Adrenal gland (tissue), 12 donors: Measurements from ENCODE around the gene AGL. TPM values are rescaled to one million over a fixed set of nuclear protein-coding genes. Genes with fewer than 3 reads are reported as not detected.
"Not testable (repeated sequence)": the region's sequence is repeated elsewhere in the genome, so short reads cannot be mapped to it uniquely, and the experiment has no call there.

ENCODE experiments used
- DNase-seq, 7 donors: peaks; one replicate each; pipeline ENCODE4 v3.0.0-alpha.2; 2019 to 2020
- H3K27ac ChIP-seq, 5 donors: fragments of 200-600 bp; sonication (generic) in 4 of 5; 1 replicate in 3 of 5; 2 replicates in 2 of 5; pipeline versions ENCODE4 v1.5.1 to v1.8.0; 2016 to 2020; ENCODE audit warnings: mild to moderate bottlenecking in 1 of 5
- H3K27me3 ChIP-seq: fragments of 200-600 bp; 2 replicates; pipeline ENCODE4 v1.8.0; 2021
- H3K36me3 ChIP-seq, 2 donors: fragments of 200-600 bp; replicated peaks in 1 of 2; 1 replicate in 1 of 2; 2 replicates in 1 of 2; pipeline versions ENCODE4 v1.5.1 to v1.8.0; 2018 to 2022
- H3K4me1 ChIP-seq, 2 donors: fragments of 200-600 bp; replicated peaks in 1 of 2; 1 replicate in 1 of 2; 2 replicates in 1 of 2; pipeline versions ENCODE4 v1.5.1 to v1.8.0; 2018 to 2021
- H3K4me3 ChIP-seq, 4 donors: fragments of 200-600 bp; sonication (generic) in 3 of 4; one replicate each; pipeline ENCODE4 v1.5.1; 2016 to 2018
- H3K9me3 ChIP-seq, 3 donors: fragments of 200-600 bp; sonication (generic) in 1 of 3; replicated peaks in 1 of 3; 1 replicate in 2 of 3; 2 replicates in 1 of 3; pipeline versions ENCODE4 v1.5.1 to v1.8.0; 2016 to 2021
- POLR2A ChIP-seq, 2 donors: fragments of 450-650 bp; IDR thresholded peaks; one replicate each; pipeline ENCODE4 v1.6.1; 2017; ENCODE audit warnings: antibody characterized with exemption in 2 of 2, mild to moderate bottlenecking in 2 of 2, moderate library complexity in 1 of 2
- WGBS, 4 donors: extraction: QIAGEN DNeasy Blood & Tissue Kit in 2 of 4; methylation state at CpG; one replicate each; pipeline versions ENCODE4 v1.1.5 to v1.1.7; 2013 to 2017; 5-methylcytosine and 5-hydroxymethylcytosine counted together
- intact Hi-C, 2 donors: fragments of 100-400 bp; cut with DNase I; formaldehyde crosslinking; loops; one replicate each; pipeline versions ENCODE4 v1.14.1 to v1.15.0; 2022 to 2023
- polyA plus RNA-seq, 3 donors: library from polyadenylated mRNA; stranded (reverse); fragments of 200-250 nt in 2 of 3; fragments of 350-450 nt in 1 of 3; fragmentation: Illumina TruSeq in 1 of 3; extraction: RNeasy Lipid Tissue Mini Kit (QIAGEN cat#74804) in 1 of 3; gene quantifications; one replicate each; pipeline ENCODE4 v1.2.3, GENCODE V29; 2013 to 2014
- total RNA-seq, 9 donors: library from RNA; depleted of rRNA in 4 of 9; stranded (reverse); fragments of >200 nt in 4 of 9; fragments of 120-200 nt in 1 of 9; fragmentation: NEBNext Ultra II Directional in 1 of 9; extraction: Animal tissue kit (Norgen Biotek cat#: 25700) in 1 of 9; gene quantifications; one replicate each; pipeline versions ENCODE4 v1.1.0 to v1.2.4, GENCODE V29; 2013 to 2023
- TF ChIP-seq, protein P1 (sequence below), 6 experiments: fragments of 450-650 bp in 4 of 6; fragments of 200-600 bp in 2 of 6; sonication (generic) in 1 of 6; IDR thresholded peaks; 1 replicate in 5 of 6; 2 replicates in 1 of 6; pipeline versions ENCODE4 v1.5.1 to v1.8.0; 2016 to 2021; ENCODE audit warnings: antibody characterized with exemption in 6 of 6, mild to moderate bottlenecking in 2 of 6, moderate library complexity in 1 of 6
- donor health status: healthy with polysubstance abuse.
- donor health status: Bipolar disorder and iron deficiency.
- donor health status: DM: yes; HTN: yes; CAD: no.
- donor health status: DM: no; HTN: no; CAD: no.
- donor health status: DM: no; HTN: no; CAD: no.
- donor health status: DM: yes; HTN: yes; CAD: no.

Gene AGL
- total and polyA plus RNA-seq, 12 donors: 4.5 to 27.5 (median 14.8) TPM

DNA sequence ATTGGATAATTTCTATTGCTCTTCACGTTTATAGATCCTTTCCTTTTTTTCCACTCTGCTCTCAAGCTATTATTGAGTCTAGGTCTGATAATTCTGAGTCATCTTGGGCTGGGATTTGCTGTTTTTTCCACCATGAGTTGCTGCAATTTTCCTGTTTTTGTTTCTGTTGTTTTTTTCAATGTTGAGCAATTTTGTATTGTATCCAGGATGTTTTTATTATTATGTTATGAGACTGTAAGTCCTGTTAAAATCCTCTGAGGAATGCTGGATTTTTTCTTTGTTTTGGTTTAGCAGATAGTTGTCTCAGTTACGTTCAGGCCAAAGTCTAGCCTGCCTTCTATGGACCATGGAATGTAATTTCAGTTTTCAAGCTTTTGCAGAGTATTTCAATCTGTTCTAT, 106.6 kb downstream of the AGL start:
- Histone ChIP-seq H3K36me3 (no peaks in the 10 kb centered on the region), H3K27me3 (no peaks in the 10 kb centered on the region), H3K9me3 (no peaks in the 10 kb centered on the region), H3K4me3 (no peak overlapping the region), H3K4me1 (no peaks in the 10 kb centered on the region), H3K27ac (peak overlapping the region in 2 of 5 donors; percentile 22 to 33)
- no peak for TF ChIP-seq POLR2A (IDR thresholded peaks at IDR 0.05)
- TF ChIP-seq, protein P1, sequence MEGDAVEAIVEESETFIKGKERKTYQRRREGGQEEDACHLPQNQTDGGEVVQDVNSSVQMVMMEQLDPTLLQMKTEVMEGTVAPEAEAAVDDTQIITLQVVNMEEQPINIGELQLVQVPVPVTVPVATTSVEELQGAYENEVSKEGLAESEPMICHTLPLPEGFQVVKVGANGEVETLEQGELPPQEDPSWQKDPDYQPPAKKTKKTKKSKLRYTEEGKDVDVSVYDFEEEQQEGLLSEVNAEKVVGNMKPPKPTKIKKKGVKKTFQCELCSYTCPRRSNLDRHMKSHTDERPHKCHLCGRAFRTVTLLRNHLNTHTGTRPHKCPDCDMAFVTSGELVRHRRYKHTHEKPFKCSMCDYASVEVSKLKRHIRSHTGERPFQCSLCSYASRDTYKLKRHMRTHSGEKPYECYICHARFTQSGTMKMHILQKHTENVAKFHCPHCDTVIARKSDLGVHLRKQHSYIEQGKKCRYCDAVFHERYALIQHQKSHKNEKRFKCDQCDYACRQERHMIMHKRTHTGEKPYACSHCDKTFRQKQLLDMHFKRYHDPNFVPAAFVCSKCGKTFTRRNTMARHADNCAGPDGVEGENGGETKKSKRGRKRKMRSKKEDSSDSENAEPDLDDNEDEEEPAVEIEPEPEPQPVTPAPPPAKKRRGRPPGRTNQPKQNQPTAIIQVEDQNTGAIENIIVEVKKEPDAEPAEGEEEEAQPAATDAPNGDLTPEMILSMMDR (IDR thresholded peaks at IDR 0.05): no peak
- WGBS, 4 donors: 31 to 52% (median 37%) methylated on average over 2 of the region's 2 CpGs
- no peak for DNase-seq
- intact Hi-C loops: no loop called here

DNA sequence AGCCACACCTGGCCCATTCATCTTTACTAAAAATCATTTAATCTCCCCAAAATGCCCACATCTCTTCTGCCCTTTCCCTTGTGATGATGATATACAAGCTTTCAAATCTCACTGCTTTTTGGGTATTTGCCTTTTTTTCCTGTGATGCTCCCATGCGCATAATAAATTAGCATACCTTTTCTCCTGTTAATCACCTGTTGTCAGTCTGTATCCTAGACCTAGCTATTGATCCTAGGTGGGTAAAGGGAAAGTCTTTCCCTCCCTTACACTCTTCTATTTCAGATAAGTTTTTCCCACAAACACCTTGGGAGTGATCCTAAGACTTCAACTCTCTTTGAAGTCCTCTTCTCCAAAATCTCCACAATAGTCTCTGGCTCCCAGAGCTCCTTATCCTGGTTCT, 107.7 kb downstream of the AGL start:
- H3K36me3 ChIP-seq: no peaks in the 10 kb centered on the region
- intact Hi-C loops: no loop called here
- no peaks in the 10 kb centered on the region for H3K9me3 ChIP-seq
- WGBS, 4 donors: 85 to 94% (median 90%) methylated on average over 1 of the region's 1 CpG
- no peaks in the 10 kb centered on the region for H3K4me1 ChIP-seq
- no peak overlapping the region for H3K4me3 ChIP-seq
- H3K27ac ChIP-seq: no peak overlapping the region
- H3K27me3 ChIP-seq: no peaks in the 10 kb centered on the region
- TF ChIP-seq POLR2A (IDR thresholded peaks at IDR 0.05): no peak
- TF ChIP-seq, protein P1 (IDR thresholded peaks at IDR 0.05): no peak
- DNase-seq: no peak

DNA sequence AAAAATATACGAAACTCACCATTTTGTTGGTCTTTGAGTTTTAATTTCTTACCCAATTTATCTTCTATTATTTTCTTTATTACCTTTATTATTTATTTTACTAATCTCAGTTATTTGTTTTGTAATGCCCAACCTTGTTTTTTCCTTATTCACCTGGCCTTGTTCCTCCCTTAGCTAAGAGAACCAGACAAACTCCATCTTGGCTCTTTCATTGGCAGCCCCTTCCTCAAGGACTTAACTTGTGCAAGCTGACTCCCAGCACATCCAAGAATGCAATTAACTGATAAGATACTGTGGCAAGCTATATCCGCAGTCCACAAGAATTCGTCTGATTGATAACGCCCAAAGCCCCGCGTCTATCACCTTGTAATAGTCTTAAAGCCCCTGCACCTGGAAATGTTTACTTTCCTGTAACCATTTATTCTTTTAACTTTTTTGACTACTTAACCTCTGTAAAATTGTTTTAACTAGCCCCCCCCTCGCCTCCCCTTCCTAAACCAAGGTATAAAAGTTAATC, 109.1 kb downstream of the AGL start:
- H3K27ac ChIP-seq, intact Hi-C loops, H3K4me1 ChIP-seq, DNase-seq, H3K27me3 ChIP-seq, H3K4me3 ChIP-seq, H3K9me3 ChIP-seq, H3K36me3 ChIP-seq: not testable (repeated sequence)
- 50 to 62% (median 55%) methylated on average over 7 of the region's 7 CpGs for WGBS, 4 donors

DNA sequence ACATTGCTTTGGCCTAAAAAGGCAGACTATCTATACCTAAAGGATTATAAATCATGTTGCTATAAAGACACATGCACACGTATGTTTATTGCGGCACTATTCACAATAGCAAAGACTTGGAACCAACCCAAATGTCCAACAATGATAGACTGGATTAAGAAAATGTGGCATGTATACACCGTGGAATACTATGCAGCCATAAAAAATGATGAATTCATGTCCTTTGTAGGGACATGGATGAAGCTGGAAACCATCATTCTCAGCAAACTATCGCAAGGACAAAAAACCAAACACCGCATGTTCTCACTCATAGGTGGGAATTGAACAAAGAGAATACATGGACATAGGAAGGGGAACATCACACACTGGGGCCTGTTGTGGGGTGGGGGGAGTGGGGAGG, 110.1 kb downstream of the AGL start:
- H3K9me3 ChIP-seq, H3K27me3 ChIP-seq, H3K4me1 ChIP-seq, H3K36me3 ChIP-seq, H3K27ac ChIP-seq, intact Hi-C loops, DNase-seq, H3K4me3 ChIP-seq: not testable (repeated sequence)
- 86 to 96% (median 95%) methylated on average over 3 to 5 of the region's 5 CpGs for WGBS, 4 donors

DNA sequence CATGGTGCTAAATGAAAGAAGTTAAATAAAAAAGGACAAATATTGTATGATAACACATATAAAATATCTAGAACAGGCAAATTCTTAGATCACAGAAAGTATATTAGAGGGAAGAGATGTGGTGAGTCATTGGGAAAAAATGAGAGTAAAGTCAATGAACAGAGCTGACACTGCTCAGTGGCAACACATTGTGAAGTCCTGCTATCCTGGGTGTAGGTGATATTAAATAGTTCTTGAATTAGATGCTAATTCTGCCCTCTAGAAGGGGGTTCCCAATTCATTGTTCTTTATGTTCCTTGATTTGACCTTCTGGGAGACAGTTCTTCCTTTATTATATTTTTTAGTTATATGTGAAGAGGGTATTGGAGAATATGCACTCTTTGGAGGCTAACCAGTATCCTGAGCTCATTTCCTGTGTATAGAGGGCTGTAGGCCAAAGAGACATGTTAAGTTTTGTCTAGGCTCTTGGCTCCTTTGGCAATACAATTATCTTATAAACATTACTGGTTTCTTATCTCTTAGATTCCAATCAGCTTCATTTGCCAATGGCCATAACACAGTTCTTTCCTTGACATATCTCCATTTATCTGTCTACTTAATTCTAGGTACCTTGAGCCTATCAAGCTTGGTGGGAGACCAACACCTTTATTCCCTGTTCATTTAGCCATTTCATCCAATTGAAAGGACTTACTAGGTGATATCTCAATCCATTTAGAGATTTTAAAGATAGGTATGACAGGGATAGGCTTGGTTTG, 113.1 kb downstream of the AGL start:
- Histone ChIP-seq H3K27me3 (no peaks in the 10 kb centered on the region), H3K36me3 (no peaks in the 10 kb centered on the region), H3K27ac (no peak overlapping the region), H3K4me1 (no peaks in the 10 kb centered on the region), H3K9me3 (no peaks in the 10 kb centered on the region), H3K4me3 (no peak overlapping the region)
- intact Hi-C loops: no loop called here
- no peak for TF ChIP-seq POLR2A (IDR thresholded peaks at IDR 0.05)
- TF ChIP-seq, protein P1 (IDR thresholded peaks at IDR 0.05): no peak
- DNase-seq: no peak
